ENCODE results near the gene ZNF805. TPM values are rescaled to one million over a fixed set of nuclear protein-coding genes. Genes with fewer than 3 reads are reported as not detected.

ZNF805 gene
- total and polyA plus RNA-seq, 2 of the 13 experiments (the other 11 are each of a cell fraction or from before 2014, with no cell fraction given): 5.1 to 12.8 TPM

GRCh38 chr19:57279418-57280164 lies 39.2 kb downstream of the ZNF805 start (continued):
- no peak for TF ChIP-seq ZNF343 (CRISPR knock-in tag; IDR thresholded peaks at IDR 0.05)
- TF ChIP-seq SP5 (CRISPR knock-in tag; IDR thresholded peaks at IDR 0.05; ENCODE audit: borderline replicate concordance, low read depth): peak; percentile 45; the same call in 1 of the 2 replicates
- 0 out of 2 replicates have a peak, but pooled peaks have one; percentile 31 for TF ChIP-seq CHD2 (IDR thresholded peaks at IDR 0.05; ENCODE audit: low read depth, low read length)
- TF ChIP-seq E2F5 (CRISPR knock-in tag; conservative IDR thresholded peaks at IDR 0.05): no peak; the same call in 1 of the 2 replicates
- no peak for TF ChIP-seq ZNF3 (CRISPR knock-in tag; IDR thresholded peaks at IDR 0.05)
- 0 out of 2 replicates have a peak, but pooled peaks have one; percentile 6 for TF ChIP-seq ZNF550 (CRISPR knock-in tag; IDR thresholded peaks at IDR 0.05; ENCODE audit: borderline replicate concordance)
- TF ChIP-seq BRCA1 (CRISPR knock-in tag; IDR thresholded peaks at IDR 0.05): peak; percentile 93
- TF ChIP-seq ARNT (IDR thresholded peaks at IDR 0.05): no peak
- no peak for TF ChIP-seq CERS6 (CRISPR knock-in tag; IDR thresholded peaks at IDR 0.05)
- TF ChIP-seq CEBPB (IDR thresholded peaks at IDR 0.05; ENCODE audit: borderline replicate concordance, low read depth, low read length): peak; percentile 87; the same call in 1 of the 2 replicates
- peak; percentile 59; the same call in 1 of the 2 replicates for TF ChIP-seq KDM3A (CRISPR knock-in tag; IDR thresholded peaks at IDR 0.05; ENCODE audit: low read depth)
- TF ChIP-seq ZNF235 (CRISPR knock-in tag; IDR thresholded peaks at IDR 0.05; ENCODE audit: borderline replicate concordance): 0 out of 2 replicates have a peak, but pooled peaks have one; percentile 54
- TF ChIP-seq, protein P1, sequence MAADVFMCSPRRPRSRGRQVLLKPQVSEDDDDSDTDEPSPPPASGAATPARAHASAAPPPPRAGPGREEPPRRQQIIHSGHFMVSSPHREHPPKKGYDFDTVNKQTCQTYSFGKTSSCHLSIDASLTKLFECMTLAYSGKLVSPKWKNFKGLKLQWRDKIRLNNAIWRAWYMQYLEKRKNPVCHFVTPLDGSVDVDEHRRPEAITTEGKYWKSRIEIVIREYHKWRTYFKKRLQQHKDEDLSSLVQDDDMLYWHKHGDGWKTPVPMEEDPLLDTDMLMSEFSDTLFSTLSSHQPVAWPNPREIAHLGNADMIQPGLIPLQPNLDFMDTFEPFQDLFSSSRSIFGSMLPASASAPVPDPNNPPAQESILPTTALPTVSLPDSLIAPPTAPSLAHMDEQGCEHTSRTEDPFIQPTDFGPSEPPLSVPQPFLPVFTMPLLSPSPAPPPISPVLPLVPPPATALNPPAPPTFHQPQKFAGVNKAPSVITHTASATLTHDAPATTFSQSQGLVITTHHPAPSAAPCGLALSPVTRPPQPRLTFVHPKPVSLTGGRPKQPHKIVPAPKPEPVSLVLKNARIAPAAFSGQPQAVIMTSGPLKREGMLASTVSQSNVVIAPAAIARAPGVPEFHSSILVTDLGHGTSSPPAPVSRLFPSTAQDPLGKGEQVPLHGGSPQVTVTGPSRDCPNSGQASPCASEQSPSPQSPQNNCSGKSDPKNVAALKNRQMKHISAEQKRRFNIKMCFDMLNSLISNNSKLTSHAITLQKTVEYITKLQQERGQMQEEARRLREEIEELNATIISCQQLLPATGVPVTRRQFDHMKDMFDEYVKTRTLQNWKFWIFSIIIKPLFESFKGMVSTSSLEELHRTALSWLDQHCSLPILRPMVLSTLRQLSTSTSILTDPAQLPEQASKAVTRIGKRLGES (CRISPR knock-in tag; IDR thresholded peaks at IDR 0.05; ENCODE audit: borderline replicate concordance): peak; percentile 72; the same call in 1 of the 2 replicates
- TF ChIP-seq ZSCAN25 (CRISPR knock-in tag; IDR thresholded peaks at IDR 0.05): 0 out of 2 replicates have a peak, but pooled peaks have one; percentile 18
- TF ChIP-seq MAFG (CRISPR knock-in tag; IDR thresholded peaks at IDR 0.05): no peak
- peak; percentile 51; the same call in 1 of the 2 replicates for TF ChIP-seq RCOR2 (CRISPR knock-in tag; IDR thresholded peaks at IDR 0.05)
- TF ChIP-seq ZBTB25 (CRISPR knock-in tag; IDR thresholded peaks at IDR 0.05): peak; percentile 88
- no peak for TF ChIP-seq ZNF367 (CRISPR knock-in tag; IDR thresholded peaks at IDR 0.05; ENCODE audit: borderline replicate concordance)
- TF ChIP-seq ZBTB1 (CRISPR knock-in tag; IDR thresholded peaks at IDR 0.05; ENCODE audit: borderline replicate concordance): no peak
- 0 out of 2 replicates have a peak, but pooled peaks have one; percentile 49 for TF ChIP-seq NFATC3 (CRISPR knock-in tag; IDR thresholded peaks at IDR 0.05)
- TF ChIP-seq, protein P2, sequence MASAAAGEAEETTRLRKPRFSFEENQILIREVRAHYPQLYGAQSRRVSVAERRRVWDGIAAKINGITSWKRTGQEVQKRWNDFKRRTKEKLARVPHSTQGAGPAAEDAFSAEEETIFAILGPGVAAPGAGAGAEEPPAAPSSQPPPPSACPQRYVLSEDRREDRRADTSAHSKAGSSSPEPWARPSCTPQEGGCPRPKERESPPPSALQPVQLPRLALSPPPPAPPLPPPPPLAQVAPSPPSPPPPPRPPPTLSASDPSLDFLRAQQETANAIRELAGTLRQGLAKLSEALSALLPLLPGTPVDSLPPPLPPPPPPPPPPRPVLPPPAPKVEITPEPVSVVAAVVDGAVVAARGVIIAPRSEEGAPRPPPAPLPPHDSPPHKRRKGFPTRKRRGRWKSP (CRISPR knock-in tag; IDR thresholded peaks at IDR 0.05): peak; percentile 74; the same call in 1 of the 2 replicates
- TF ChIP-seq NR2F6 (IDR thresholded peaks at IDR 0.05): 0 out of 2 replicates have a peak, but pooled peaks have one; percentile 17
- TF ChIP-seq NR2F6 (CRISPR knock-in tag; IDR thresholded peaks at IDR 0.05): peak; percentile 62; the same call in 1 of the 2 replicates

Data from HepG2 (cell line).